Fibroblast of upper back skin (primary cell): ENCODE measurements around the gene ATRNL1.
"Not testable (repeated sequence)": the region's sequence is repeated elsewhere in the genome, so short reads cannot be mapped to it uniquely, and the experiment has no call there.

ENCODE experiments used
- DNase-seq: peaks from one replicate; pipeline ENCODE4 v3.0.0-alpha.2; 2013

ATRNL1 gene

GRCh38 chr10:115239761-115240160 lies 146.6 kb downstream of the ATRNL1 start:
- no peak for DNase-seq

- DNase-seq: no peak
Measured at GRCh38 chr10:115250784-115251183, 157.6 kb downstream of the ATRNL1 start.

GRCh38 chr10:115253765-115254164 lies 160.6 kb downstream of the ATRNL1 start:
- DNase-seq: not testable (repeated sequence)

- DNase-seq: no peak
Measured at GRCh38 chr10:115272482-115272881, 179.3 kb downstream of the ATRNL1 start.

GRCh38 chr10:115278294-115278693 lies 185.1 kb downstream of the ATRNL1 start:
- DNase-seq: no peak

- no peak for DNase-seq
Measured at GRCh38 chr10:115295213-115295805, 202.1 kb downstream of the ATRNL1 start.

GRCh38 chr10:115300080-115300479 lies 206.9 kb downstream of the ATRNL1 start:
- DNase-seq: no peak

- not testable (repeated sequence) for DNase-seq
Measured at GRCh38 chr10:115319669-115320068, 226.5 kb downstream of the ATRNL1 start.

- DNase-seq: no peak
Measured at GRCh38 chr10:115321360-115321759, 228.2 kb downstream of the ATRNL1 start.

GRCh38 chr10:115328331-115328730 lies 235.2 kb downstream of the ATRNL1 start:
- DNase-seq: no peak

GRCh38 chr10:115335366-115335765 lies 242.2 kb downstream of the ATRNL1 start:
- DNase-seq: peak; percentile 1

GRCh38 chr10:115355162-115355760 lies 262.1 kb downstream of the ATRNL1 start:
- DNase-seq: peak; percentile 69

- DNase-seq: not testable (repeated sequence)
Measured at GRCh38 chr10:115367920-115368319, 274.8 kb downstream of the ATRNL1 start.

- DNase-seq: no peak
Measured at GRCh38 chr10:115379064-115379463, 285.9 kb downstream of the ATRNL1 start.

GRCh38 chr10:115384665-115385064 lies 291.5 kb downstream of the ATRNL1 start:
- no peak for DNase-seq

GRCh38 chr10:115390607-115391006 lies 297.4 kb downstream of the ATRNL1 start:
- no peak for DNase-seq

- no peak for DNase-seq
Measured at GRCh38 chr10:115398026-115398425, 304.9 kb downstream of the ATRNL1 start.

- peak; percentile 65 for DNase-seq
Measured at GRCh38 chr10:115402699-115403098, 309.5 kb downstream of the ATRNL1 start.

- not testable (repeated sequence) for DNase-seq
Measured at GRCh38 chr10:115405838-115406237, 312.7 kb downstream of the ATRNL1 start.

GRCh38 chr10:115409347-115409746 lies 316.2 kb downstream of the ATRNL1 start:
- DNase-seq: no peak

GRCh38 chr10:115417585-115418265 lies 324.6 kb downstream of the ATRNL1 start:
- DNase-seq: peak; percentile 57

GRCh38 chr10:115422624-115423023 lies 329.5 kb downstream of the ATRNL1 start:
- no peak for DNase-seq

- no peak for DNase-seq
Measured at GRCh38 chr10:115427611-115428010, 334.4 kb downstream of the ATRNL1 start.

- peak; percentile 27 for DNase-seq
Measured at GRCh38 chr10:115432188-115432819, 339.1 kb downstream of the ATRNL1 start.
